GM06990 (cell line): ENCODE measurements around the gene LDLRAD4.

Experiments
- DNase-seq: peaks from one replicate; pipeline ENCODE4 v3.0.0-alpha.2; 2011; ENCODE audit not compliant: insufficient read length; ENCODE audit errors: extremely low read depth
- H3K27me3 ChIP-seq: replicated peaks from 2 replicates; pipeline ENCODE4 v1.6.0; 2011; ENCODE audit warnings: low read length; ENCODE audit not compliant: control insufficient read depth, insufficient read depth
- H3K36me3 ChIP-seq: 2 replicates; pipeline ENCODE4 v1.5.1; 2011; ENCODE audit warnings: low read length; ENCODE audit not compliant: control insufficient read depth, insufficient read depth
- H3K4me3 ChIP-seq: replicated peaks from 2 replicates; pipeline ENCODE4 v1.5.1; 2011; ENCODE audit warnings: low read depth, mild to moderate bottlenecking, control low read depth, low read length
- TF ChIP-seq, protein P1 (sequence below): IDR thresholded peaks from 2 replicates; pipeline ENCODE4 v1.5.1; 2011; ENCODE audit warnings: low read length, control low read depth, mild to moderate bottlenecking, inconsistent platforms; ENCODE audit not compliant: insufficient read depth, poor library complexity, severe bottlenecking

The LDLRAD4 gene

DNA sequence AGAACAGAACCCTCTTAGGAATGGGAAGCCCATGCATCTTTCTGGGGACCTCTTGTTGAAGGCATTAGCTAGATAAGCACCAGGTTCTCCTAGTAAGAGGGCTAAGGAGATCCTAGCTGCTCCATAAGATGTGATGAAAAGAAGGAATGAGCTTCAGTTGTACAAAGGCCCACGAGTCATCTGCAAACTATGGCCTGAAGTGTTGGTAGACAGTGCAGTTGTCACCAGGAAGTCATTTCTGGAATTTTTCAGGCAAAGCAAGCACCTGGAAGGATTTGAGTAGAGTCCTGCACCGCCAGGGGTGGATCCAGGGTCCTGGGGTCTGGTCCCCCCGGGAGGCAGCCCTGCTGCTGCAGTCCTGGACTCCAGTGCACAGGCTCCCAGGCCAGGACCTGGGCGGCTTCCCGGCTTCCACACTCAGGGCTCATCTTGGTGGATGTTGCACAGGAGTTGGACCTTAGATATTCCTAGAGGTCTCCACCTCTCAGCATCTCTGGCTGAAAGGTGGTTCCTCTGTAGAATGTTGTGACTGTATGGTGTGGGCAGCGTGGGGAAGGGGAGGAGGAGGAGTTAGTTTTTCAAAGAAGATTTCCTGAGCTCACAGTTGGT, 85.3 kb downstream of the LDLRAD4 start:
- DNase-seq = no peak
- Histone ChIP-seq H3K4me3 (no peak overlapping the region), H3K27me3 (no peaks in the 10 kb centered on the region; the same call in none of the 2 replicates), H3K36me3 (no peaks in the 10 kb centered on the region)
- TF ChIP-seq, protein P1, sequence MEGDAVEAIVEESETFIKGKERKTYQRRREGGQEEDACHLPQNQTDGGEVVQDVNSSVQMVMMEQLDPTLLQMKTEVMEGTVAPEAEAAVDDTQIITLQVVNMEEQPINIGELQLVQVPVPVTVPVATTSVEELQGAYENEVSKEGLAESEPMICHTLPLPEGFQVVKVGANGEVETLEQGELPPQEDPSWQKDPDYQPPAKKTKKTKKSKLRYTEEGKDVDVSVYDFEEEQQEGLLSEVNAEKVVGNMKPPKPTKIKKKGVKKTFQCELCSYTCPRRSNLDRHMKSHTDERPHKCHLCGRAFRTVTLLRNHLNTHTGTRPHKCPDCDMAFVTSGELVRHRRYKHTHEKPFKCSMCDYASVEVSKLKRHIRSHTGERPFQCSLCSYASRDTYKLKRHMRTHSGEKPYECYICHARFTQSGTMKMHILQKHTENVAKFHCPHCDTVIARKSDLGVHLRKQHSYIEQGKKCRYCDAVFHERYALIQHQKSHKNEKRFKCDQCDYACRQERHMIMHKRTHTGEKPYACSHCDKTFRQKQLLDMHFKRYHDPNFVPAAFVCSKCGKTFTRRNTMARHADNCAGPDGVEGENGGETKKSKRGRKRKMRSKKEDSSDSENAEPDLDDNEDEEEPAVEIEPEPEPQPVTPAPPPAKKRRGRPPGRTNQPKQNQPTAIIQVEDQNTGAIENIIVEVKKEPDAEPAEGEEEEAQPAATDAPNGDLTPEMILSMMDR = no peak

DNA sequence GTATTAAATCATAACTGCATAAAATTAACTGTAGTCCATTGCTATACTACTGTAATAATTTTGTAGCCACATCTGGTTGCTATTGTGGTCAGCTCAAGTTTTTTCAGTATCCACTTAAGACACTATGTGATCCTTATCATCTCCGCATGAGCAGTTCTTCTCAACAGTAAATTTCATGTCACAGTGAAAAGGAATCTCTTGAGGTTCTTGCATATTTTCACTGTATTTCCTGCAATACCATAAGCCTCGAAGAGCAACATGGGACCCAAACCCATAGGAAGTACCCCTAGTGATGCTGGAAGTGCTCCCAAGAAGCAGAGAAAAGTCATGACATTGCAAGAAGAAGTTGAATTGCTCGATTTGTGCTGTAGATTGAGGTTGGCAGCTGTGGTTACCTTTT, 86.7 kb downstream of the LDLRAD4 start:
- no peak for DNase-seq
- TF ChIP-seq, protein P1 = no peak
- Histone ChIP-seq H3K36me3 (no peaks in the 10 kb centered on the region), H3K27me3 (no peaks in the 10 kb centered on the region; the same call in none of the 2 replicates), H3K4me3 (no peak overlapping the region)

DNA sequence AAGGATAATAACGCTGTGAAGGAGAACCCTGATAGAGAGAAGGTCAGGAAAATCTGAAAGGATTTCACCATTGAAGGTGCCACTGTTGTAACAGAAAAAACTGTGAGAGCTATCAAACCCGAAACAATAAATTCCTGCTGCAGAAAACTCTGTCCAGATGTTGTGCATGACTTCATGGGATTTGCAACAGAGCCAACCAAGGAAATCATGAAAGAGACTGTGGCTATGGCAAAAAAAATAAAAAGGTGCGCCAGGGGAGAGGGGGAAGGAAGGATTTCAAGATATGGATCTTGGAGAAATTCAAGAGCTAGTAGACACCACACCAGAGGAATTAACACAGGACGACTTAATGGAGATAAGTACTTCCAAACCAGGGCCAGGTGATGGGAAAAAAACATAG, 88.0 kb downstream of the LDLRAD4 start:
- TF ChIP-seq, protein P1 = no peak
- H3K36me3 ChIP-seq = no peaks in the 10 kb centered on the region
- no peaks in the 10 kb centered on the region; the same call in none of the 2 replicates for H3K27me3 ChIP-seq
- no peak for DNase-seq
- H3K4me3 ChIP-seq = no peak overlapping the region

DNA sequence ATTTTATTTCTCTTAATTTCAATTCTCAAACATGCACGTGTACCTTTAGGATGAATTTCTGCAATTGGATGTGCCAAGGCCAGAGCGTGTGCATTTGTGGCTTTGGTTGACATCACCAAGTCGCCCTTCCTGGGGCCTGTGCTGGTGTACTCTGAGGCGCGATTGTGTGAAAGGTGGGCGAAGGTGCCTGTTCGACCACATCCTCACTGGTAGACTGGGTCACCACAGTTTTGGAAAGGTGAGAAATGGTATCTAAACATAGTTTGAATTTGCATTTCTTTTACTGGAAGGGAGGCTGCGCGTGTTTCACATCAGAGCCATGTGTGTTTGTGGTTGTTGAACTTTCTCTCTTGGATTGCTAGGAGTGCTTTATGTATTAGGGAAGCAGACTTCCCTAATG, 89.8 kb downstream of the LDLRAD4 start:
- H3K36me3 ChIP-seq = no peaks in the 10 kb centered on the region
- H3K27me3 ChIP-seq = no peaks in the 10 kb centered on the region; the same call in 1 of the 2 replicates
- TF ChIP-seq, protein P1 = no peak
- H3K4me3 ChIP-seq = no peak overlapping the region
- no peak for DNase-seq

DNA sequence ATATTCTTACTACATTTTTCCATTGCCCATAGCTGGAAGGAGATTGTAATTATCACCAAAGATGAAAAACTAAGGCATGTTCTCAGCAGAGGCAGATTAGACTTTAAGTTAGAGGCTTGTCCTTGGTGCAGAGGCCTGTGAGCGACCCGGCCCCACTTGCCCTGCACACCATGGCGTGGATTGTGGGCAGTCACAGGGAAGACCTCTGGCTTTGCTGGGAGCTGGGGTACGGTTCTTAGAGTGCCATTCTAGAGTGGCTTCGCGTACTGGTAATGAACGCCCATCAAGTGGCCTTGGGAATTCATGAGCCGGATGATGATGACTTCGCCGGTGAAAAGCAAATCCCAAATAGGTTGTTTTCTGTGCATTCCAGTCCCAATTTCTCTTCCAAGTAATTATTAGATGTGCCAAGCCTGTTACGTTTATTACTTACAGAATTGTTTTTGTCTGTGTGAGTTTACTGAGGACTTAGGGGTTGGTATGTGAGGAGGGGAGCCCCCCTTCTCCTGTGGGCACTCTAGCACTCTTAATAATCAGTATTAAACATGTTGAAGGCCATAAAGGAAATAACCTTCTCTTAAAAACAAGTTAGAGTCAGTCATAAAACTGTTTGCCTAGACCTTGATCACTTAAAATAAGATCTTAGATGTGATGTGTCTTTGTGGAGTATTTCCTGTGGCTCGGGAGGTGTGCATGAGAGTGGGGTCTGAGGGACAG, 90.6 kb downstream of the LDLRAD4 start:
- TF ChIP-seq, protein P1 = no peak

More for the DNA sequence above, 90.6 kb downstream of the LDLRAD4 start:
- no peaks in the 10 kb centered on the region for H3K36me3 ChIP-seq
- H3K27me3 ChIP-seq = no peaks in the 10 kb centered on the region; the same call in 1 of the 2 replicates
- no peak overlapping the region for H3K4me3 ChIP-seq
- DNase-seq = no peak
